ENCODE results near the gene ZC3H10.

Gene ZC3H10

GRCh38 chr12:56172839-56173238, 54.8 kb downstream of the ZC3H10 start:
- Histone ChIP-seq H3K4me3 (ENCODE audit: low read length) (no peak overlapping the region), H3K27ac (ENCODE audit: low read depth, low read length) (no peak overlapping the region), H3K27me3 (ENCODE audit: control insufficient read depth, low read length) (no peaks in the 10 kb centered on the region), H4K20me1 (ENCODE audit: control insufficient read depth, insufficient read depth, low read depth, low read length) (no peaks in the 10 kb centered on the region), H3K4me2 (ENCODE audit: low read length) (no peak overlapping the region), H3K9me3 (ENCODE audit: control insufficient read depth, insufficient read depth, low read length) (no peaks in the 10 kb centered on the region), H3K4me1 (ENCODE audit: control insufficient read depth, low read length) (no peaks in the 10 kb centered on the region), H3K36me3 (ENCODE audit: control insufficient read depth, low read length) (peaks cover 85% of the 10 kb centered on the region), H3K9me2 (replicated peaks; ENCODE audit: control insufficient read depth, low read length) (no peaks in the 10 kb centered on the region), H3K79me2 (ENCODE audit: control insufficient read depth, low read length) (no peaks in the 10 kb centered on the region), H3F3A (ENCODE audit: control insufficient read depth, insufficient read depth) (no peaks in the 10 kb centered on the region)
- TF ChIP-seq, protein P1, sequence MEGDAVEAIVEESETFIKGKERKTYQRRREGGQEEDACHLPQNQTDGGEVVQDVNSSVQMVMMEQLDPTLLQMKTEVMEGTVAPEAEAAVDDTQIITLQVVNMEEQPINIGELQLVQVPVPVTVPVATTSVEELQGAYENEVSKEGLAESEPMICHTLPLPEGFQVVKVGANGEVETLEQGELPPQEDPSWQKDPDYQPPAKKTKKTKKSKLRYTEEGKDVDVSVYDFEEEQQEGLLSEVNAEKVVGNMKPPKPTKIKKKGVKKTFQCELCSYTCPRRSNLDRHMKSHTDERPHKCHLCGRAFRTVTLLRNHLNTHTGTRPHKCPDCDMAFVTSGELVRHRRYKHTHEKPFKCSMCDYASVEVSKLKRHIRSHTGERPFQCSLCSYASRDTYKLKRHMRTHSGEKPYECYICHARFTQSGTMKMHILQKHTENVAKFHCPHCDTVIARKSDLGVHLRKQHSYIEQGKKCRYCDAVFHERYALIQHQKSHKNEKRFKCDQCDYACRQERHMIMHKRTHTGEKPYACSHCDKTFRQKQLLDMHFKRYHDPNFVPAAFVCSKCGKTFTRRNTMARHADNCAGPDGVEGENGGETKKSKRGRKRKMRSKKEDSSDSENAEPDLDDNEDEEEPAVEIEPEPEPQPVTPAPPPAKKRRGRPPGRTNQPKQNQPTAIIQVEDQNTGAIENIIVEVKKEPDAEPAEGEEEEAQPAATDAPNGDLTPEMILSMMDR (IDR thresholded peaks at IDR 0.05; ENCODE audit: low read depth, low read length, poor library complexity, severe bottlenecking): no peak
- TF ChIP-seq EZH2phosphoT487 (IDR thresholded peaks at IDR 0.05; ENCODE audit: borderline replicate concordance, low read length): no peak
